ENCODE results near the gene PAK2.

DNA sequence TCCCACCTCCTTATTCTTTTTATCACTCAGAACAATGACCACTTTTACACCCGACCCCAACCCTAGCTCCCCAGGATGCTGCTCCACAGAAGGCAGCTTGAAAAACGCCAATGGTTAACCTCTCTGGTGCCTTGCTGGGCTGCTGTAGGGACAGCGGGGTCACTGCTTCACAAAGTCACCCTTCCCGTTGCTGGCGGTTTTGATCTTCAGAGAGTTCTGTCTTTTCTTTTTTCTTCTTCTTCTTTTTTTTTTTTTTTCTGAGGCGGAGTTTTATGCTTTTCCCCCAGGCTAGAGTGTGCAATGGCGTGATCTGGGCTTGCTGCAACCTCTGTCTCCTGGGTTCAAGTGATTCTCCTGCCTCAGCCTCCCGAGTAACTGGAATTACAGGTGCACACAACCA is 48.3 kb upstream of the PAK2 start:
- TF ChIP-seq POLR2AphosphoS5 (IDR thresholded peaks at IDR 0.05; ENCODE audit: insufficient read depth in 1 of 2, low read depth in 1 of 2) (no peak), CTCF (IDR thresholded peaks at IDR 0.05) (no peak), POLR2A (IDR thresholded peaks at IDR 0.05) (no peak)

Data from vagina (tissue), 2 donors.